ENCODE results near the gene SLC25A46. TPM values are rescaled to one million over a fixed set of nuclear protein-coding genes. Genes with fewer than 3 reads are reported as not detected.
"Not testable (repeated sequence)": the region's sequence is repeated elsewhere in the genome, so short reads cannot be mapped to it uniquely, and the experiment has no call there.

The SLC25A46 gene
- total and polyA plus RNA-seq, 2 experiments from 2014 or later: 14.1 to 33.1 TPM

- TF ChIP-seq ZNF114 (CRISPR knock-in tag; IDR thresholded peaks at IDR 0.05): no peak
- no peak for TF ChIP-seq STAT1 (IDR thresholded peaks at IDR 0.05; ENCODE audit: unreplicated experiment)
- TF ChIP-seq REST (IDR thresholded peaks at IDR 0.05; ENCODE audit: unreplicated experiment): no peak
These were observed 20.5 kb upstream of the SLC25A46 start (continued) for GRCh38 chr5:110718311-110718710.

GRCh38 chr5:110726249-110727024 lies 12.4 kb upstream of the SLC25A46 start, which contains the start of gene TMEM232:
TSS of gene TMEM232 (minus strand) at chr5:110726671. CDS start at chr5:110667352, 59,319 bp downstream.
- Histone ChIP-seq H3K27me3 (ENCODE audit: insufficient read depth) (no peaks in the 10 kb centered on the region), H3K4me2 (peak within 1 kb of the TSS; percentile 87), H3K27ac (ENCODE audit: low read depth) (no peak within 1 kb of the TSS), H3K79me2 (replicated peaks; ENCODE audit: insufficient read depth) (no peaks in the 10 kb centered on the region), H3K4me1 (ENCODE audit: insufficient read depth) (no peaks in the 10 kb centered on the region), H2AFZ (peak within 1 kb of the TSS; percentile 97), H3F3A (replicated peaks; ENCODE audit: low read depth) (no peaks in the 10 kb centered on the region), H3K36me3 (ENCODE audit: insufficient read depth) (no peaks in the 10 kb centered on the region), H4K20me1 (replicated peaks; ENCODE audit: insufficient read depth) (no peaks in the 10 kb centered on the region), H3K4me3 (peak within 1 kb of the TSS; percentile 69), H3K9me2 (ENCODE audit: insufficient read depth) (no peaks in the 10 kb centered on the region)
- Mint-ChIP-seq H3K4me3 (peak within 1 kb of the TSS; percentile 78), H3K27me3 (ENCODE audit: insufficient read depth, low read depth, poor library complexity) (peaks cover 2% of the 10 kb centered on the region), H3K36me3 (ENCODE audit: low read depth) (no peaks in the 10 kb centered on the region), H3K9me3 (peaks cover 2% of the 10 kb centered on the region; the same call in 2 of the 3 replicates), H3K27ac (no peak within 1 kb of the TSS), H3K4me1 (no peaks in the 10 kb centered on the region)
- peak; percentile 96 for DNase-seq (ENCODE audit: low spot score)
- TF ChIP-seq EZH2phosphoT487 (IDR thresholded peaks at IDR 0.05; ENCODE audit: unreplicated experiment): no peak
- no peak for TF ChIP-seq ZNF114 (CRISPR knock-in tag; IDR thresholded peaks at IDR 0.05)
- peak; percentile 86 for TF ChIP-seq CREB1 (CRISPR knock-in tag; IDR thresholded peaks at IDR 0.05; ENCODE audit: low read depth)
- ATAC-seq: peak; percentile 100

GRCh38 chr5:110727025-110727314 lies 11.8 kb upstream of the SLC25A46 start:
- Histone ChIP-seq H3K27ac (ENCODE audit: low read depth) (no peak overlapping the region), H3K79me2 (replicated peaks; ENCODE audit: insufficient read depth) (no peaks in the 10 kb centered on the region), H3K4me3 (peak overlapping the region; percentile 69), H3K4me2 (peak overlapping the region; percentile 87), H4K20me1 (replicated peaks; ENCODE audit: insufficient read depth) (no peaks in the 10 kb centered on the region), H3K27me3 (ENCODE audit: insufficient read depth) (no peaks in the 10 kb centered on the region), H3K4me1 (ENCODE audit: insufficient read depth) (no peaks in the 10 kb centered on the region), H3K36me3 (ENCODE audit: insufficient read depth) (no peaks in the 10 kb centered on the region), H2AFZ (peak overlapping the region; percentile 97), H3K9me2 (ENCODE audit: insufficient read depth) (no peaks in the 10 kb centered on the region), H3F3A (replicated peaks; ENCODE audit: low read depth) (no peaks in the 10 kb centered on the region)
- H3K9me3 Mint-ChIP-seq: peaks cover 5% of the 10 kb centered on the region; the same call in 2 of the 3 replicates
- no peak for TF ChIP-seq CREB1 (CRISPR knock-in tag; IDR thresholded peaks at IDR 0.05; ENCODE audit: low read depth)
- TF ChIP-seq CTCF (conservative IDR thresholded peaks at IDR 0.05; ENCODE audit: low read depth in 2 of 2): peak in 1 of 2 experiments; percentile 45; a peak in 2 of 4 replicates
- H3K36me3 Mint-ChIP-seq (ENCODE audit: low read depth): no peaks in the 10 kb centered on the region
- H3K4me3 Mint-ChIP-seq: peak overlapping the region; percentile 78
- ATAC-seq (peak; percentile 46; the same call in 2 of the 3 replicates), DNase-seq (ENCODE audit: low spot score) (peak; percentile 37)
- no peak overlapping the region for H3K27ac Mint-ChIP-seq
- peaks cover 2% of the 10 kb centered on the region for H3K27me3 Mint-ChIP-seq (ENCODE audit: insufficient read depth, low read depth, poor library complexity)
- H3K4me1 Mint-ChIP-seq: no peaks in the 10 kb centered on the region

- H3K27me3 ChIP-seq (ENCODE audit: insufficient read depth); H3K4me2 ChIP-seq; DNase-seq (ENCODE audit: low spot score); H3K27me3 Mint-ChIP-seq (ENCODE audit: insufficient read depth, low read depth, poor library complexity); H3K36me3 ChIP-seq (ENCODE audit: insufficient read depth); H3K4me3 ChIP-seq; ATAC-seq; H3K27ac Mint-ChIP-seq; H3K4me1 ChIP-seq (ENCODE audit: insufficient read depth); H2AFZ ChIP-seq; H3K27ac ChIP-seq (ENCODE audit: low read depth); H3K4me1 Mint-ChIP-seq; H3K4me3 Mint-ChIP-seq; H3F3A ChIP-seq (replicated peaks; ENCODE audit: low read depth); H3K9me2 ChIP-seq (ENCODE audit: insufficient read depth); H3K79me2 ChIP-seq (replicated peaks; ENCODE audit: insufficient read depth); H3K36me3 Mint-ChIP-seq (ENCODE audit: low read depth); H4K20me1 ChIP-seq (replicated peaks; ENCODE audit: insufficient read depth): not testable (repeated sequence)
- peaks cover 12% of the 10 kb centered on the region; the same call in 2 of the 3 replicates for H3K9me3 Mint-ChIP-seq
These were observed 7.3 kb upstream of the SLC25A46 start for GRCh38 chr5:110731499-110731898.
